GM12865 (cell line): Measurements from ENCODE around the gene CYP4F11.
"Not testable (repeated sequence)": the region's sequence is repeated elsewhere in the genome, so short reads cannot be mapped to it uniquely, and the experiment has no call there.

Experiments
- DNase-seq: peaks from one replicate; pipeline ENCODE4 v3.0.0; 2010; ENCODE audit warnings: low read depth
- H3K4me3 ChIP-seq: 2 replicates; pipeline ENCODE4 v1.5.1; 2011; ENCODE audit warnings: mild to moderate bottlenecking, low read depth, low read length, control low read depth
- TF ChIP-seq, protein P1 (sequence below): IDR thresholded peaks from 2 replicates; pipeline ENCODE4 v1.5.1; 2011; ENCODE audit warnings: low read length, control low read depth, low read depth, inconsistent platforms; ENCODE audit not compliant: insufficient read depth; ENCODE audit errors: missing control alignments

Gene CYP4F11

DNA sequence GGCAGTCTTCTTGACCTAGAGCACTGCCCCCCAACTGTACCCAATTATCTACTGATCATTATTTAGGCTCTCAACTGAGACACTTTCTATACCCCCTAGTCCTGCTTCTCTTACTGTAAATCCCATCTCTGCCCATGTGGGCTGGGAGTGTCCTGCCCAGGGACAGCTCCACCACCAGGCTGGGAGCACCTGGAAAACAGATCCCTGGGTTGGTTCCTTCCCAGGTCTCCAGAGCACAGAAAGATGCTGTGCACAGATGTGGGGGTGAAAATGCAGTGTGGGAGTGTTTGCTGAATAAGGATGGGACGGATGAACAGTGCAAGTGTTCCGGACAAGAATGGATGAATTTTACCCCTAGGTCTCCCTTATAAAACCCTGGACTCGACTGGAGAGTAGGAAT, 49.2 kb downstream of the CYP4F11 start:
- DNase-seq, result no peak
- TF ChIP-seq, protein P1, sequence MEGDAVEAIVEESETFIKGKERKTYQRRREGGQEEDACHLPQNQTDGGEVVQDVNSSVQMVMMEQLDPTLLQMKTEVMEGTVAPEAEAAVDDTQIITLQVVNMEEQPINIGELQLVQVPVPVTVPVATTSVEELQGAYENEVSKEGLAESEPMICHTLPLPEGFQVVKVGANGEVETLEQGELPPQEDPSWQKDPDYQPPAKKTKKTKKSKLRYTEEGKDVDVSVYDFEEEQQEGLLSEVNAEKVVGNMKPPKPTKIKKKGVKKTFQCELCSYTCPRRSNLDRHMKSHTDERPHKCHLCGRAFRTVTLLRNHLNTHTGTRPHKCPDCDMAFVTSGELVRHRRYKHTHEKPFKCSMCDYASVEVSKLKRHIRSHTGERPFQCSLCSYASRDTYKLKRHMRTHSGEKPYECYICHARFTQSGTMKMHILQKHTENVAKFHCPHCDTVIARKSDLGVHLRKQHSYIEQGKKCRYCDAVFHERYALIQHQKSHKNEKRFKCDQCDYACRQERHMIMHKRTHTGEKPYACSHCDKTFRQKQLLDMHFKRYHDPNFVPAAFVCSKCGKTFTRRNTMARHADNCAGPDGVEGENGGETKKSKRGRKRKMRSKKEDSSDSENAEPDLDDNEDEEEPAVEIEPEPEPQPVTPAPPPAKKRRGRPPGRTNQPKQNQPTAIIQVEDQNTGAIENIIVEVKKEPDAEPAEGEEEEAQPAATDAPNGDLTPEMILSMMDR, result no peak

DNA sequence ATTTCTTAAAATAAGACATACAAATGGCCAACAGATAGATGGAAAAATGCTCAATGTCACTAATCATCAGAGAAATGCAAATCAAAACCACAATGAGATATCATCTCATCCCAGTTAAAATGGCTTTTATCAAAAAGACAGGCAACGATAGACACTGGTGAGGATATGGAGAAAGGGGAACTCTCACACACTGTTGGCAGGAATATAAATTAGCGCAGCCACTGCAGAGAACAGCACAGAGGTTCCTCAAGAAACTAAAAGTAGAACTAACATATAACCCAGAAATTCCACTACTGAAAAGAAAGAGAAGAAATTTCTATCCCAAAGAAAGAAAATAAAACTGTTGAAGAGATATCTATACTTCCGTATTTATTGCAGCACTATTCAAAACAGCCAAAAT, 51.0 kb downstream of the CYP4F11 start:
- DNase-seq, result not testable (repeated sequence)

More for the DNA sequence above, 49.2 kb downstream of the CYP4F11 start:
- no peak overlapping the region for H3K4me3 ChIP-seq

DNA sequence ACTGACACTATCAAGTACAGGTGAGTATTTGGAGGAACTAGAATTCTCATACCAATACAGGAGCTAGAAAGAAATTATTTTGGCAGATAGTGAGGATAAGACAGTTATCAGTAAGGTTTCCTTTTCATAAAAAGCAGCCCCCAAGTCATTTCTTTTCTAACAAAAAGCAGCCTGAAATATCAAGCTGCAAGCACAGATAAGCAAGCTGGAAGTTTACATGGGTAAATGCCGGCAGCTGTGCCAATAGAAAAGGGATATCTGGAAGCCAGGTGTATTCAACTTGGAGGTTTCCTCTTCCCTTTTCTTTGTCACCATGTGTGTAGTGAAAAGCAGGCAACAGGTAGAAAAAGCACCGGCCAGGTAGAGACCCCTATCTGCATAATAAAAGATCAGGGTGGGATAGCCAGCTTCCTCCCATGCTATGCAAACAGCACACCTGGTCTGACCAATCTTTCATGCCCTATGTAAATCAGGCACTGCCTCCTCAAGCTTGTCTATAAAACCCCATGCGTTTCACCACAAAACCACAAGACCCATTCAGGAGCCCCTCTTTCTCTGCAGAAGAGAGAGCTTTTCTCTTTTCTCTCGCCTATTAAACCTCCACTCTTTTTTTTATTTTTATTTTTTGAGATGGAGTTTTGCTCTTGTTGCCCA, 59.4 kb downstream of the CYP4F11 start:
- no peak for DNase-seq
- TF ChIP-seq, protein P1, result no peak

More for the DNA sequence above, 51.0 kb downstream of the CYP4F11 start:
- H3K4me3 ChIP-seq, result not testable (repeated sequence)

DNA sequence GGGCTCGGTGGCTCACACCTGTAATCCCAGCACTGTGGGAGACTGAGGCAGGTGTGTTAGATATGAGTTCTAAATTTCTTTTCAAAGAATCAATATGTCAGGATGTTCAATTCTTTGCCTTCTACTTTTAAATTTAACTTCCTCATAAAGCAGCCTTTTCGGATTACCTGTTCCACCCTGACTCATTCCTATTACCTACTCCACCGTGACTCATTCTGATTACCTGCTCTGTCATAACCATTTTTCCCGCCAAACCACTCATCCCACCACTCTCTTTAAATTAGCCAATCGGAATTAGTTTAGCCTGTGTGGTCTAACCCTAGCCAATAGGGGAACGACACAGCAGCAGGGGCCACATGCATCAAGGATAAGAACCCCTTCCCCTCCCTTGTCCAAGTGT, 60.6 kb downstream of the CYP4F11 start:
- not testable (repeated sequence) for DNase-seq, H3K4me3 ChIP-seq

More for the DNA sequence above, 59.4 kb downstream of the CYP4F11 start:
- no peak overlapping the region for H3K4me3 ChIP-seq

DNA sequence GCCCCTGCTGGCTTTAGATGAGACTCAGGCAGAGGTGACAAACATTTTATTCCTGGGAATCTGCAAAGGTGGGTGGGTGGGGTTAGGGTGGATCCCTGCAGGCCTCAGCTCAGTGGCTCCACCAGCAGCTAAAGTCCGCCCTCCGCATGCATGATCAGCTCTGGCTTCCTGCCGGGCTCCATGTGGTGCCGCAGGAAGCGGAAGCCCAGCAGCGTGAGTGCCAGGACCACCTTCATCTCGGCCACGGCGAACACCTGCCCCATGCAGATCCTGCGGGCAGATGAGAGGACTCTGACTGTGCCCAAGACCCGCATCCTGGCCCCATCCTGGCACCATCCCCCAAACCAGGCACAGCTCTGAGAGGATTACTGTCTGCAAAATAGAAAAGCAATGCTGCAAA, 62.8 kb downstream of the CYP4F11 start:
- TF ChIP-seq, protein P1, result no peak
- H3K4me3 ChIP-seq, result no peak overlapping the region
- peak; percentile 44 for DNase-seq

DNA sequence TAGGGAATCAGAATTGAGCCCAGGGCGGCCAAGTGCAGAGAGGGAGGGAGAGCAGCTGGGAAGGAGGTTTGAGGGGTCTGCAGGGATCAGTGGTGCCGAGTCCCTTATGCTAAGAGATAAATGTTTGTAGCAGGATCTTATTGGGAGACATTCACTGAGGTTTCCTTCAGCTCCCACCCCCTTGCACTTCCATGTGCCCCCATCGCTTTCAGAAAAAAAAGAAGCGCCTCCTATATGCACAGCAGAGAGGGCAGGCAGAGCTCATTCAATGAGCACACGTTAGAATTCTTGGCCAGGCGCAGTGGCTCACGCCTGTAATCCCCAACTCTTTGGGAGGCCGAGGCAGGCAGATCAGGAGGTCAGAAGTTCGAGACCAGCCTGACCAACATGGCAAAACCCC, 64.5 kb downstream of the CYP4F11 start:
- no peak overlapping the region for H3K4me3 ChIP-seq
- TF ChIP-seq, protein P1, result no peak
- no peak for DNase-seq

DNA sequence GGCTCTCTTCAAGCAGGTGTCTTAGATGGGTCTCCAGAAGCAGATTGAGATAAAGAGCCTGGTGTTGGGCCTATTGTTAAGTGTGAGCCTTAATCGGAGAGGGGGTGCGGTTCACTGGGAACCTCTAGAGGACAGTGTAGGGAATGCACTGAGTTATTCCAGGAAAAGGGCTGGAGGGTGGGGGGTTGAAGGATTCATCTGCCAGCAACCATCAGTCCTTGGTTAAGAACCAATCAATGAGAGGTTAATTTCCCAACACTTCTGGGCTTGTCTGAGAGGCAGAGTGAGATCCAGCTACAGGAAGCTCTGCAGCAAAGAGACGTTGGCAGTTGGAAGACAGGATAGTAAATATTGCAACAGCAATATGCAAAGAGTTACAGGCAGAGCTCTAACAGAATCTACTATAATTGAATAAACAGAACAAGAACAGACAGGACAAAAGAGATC, 65.2 kb downstream of the CYP4F11 start:
- TF ChIP-seq, protein P1, result peak; percentile 47
- no peak overlapping the region for H3K4me3 ChIP-seq
- peak; percentile 14 for DNase-seq

DNA sequence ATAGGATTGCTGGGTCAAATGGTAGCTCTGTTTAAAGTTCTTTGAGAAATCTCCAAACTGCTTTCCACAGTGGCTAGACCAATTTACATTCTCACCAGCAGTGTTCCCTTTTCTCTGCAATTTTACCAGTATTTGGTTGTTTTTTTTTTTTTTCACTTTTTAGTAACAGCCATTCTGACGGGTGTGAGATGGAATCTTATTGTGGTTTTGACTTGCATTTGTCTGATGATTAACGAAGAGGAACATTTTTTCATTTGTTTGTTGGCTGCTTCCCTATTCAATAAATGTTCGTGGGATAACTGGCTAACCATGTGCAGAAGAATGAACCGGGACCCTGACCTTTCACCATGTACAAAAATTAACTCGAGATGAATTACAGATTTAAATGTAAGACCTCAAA, 67.7 kb downstream of the CYP4F11 start:
- DNase-seq, result no peak
- TF ChIP-seq, protein P1, result no peak
- H3K4me3 ChIP-seq, result no peak overlapping the region
